ENCODE results near the gene MKS1. TPM values are rescaled to one million over a fixed set of nuclear protein-coding genes. Genes with fewer than 3 reads are reported as not detected.

The MKS1 gene
- total RNA-seq, 1 experiment from 2014 or later, result 28.6 TPM

DNA sequence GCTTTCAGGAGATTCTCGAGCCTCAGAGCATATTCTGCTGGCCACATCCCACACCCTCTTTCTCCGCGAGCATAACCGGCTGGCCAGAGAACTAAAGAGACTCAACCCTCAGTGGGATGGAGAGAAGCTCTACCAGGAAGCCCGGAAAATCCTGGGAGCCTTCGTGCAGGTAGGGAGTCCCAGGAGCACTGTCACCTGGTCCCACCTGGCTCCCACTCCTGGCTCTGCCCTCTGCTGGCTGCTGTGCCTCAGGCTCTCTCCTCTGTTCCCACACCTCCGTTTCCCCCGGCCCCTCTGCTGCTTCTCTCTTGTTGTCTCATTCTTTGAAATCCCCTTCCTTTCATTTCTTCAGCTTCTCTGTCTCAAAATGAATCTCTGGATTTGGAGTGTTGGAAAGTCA lies 35.7 kb upstream of the MKS1 start:
- no peaks in the 10 kb centered on the region for H3K36me3 ChIP-seq (ENCODE audit: control insufficient read depth, insufficient read depth, low read length)
- BruUV-seq (replicated peaks), result no TSS peak
- no peaks in the 10 kb centered on the region for H3K9me3 ChIP-seq
- Mint-ChIP-seq H3K4me1 (ENCODE audit: low read depth, unreplicated experiment) (no peaks in the 10 kb centered on the region), H3K27me3 (ENCODE audit: insufficient read depth, unreplicated experiment) (peaks cover 17% of the 10 kb centered on the region), H3K27ac (ENCODE audit: unreplicated experiment) (no peak overlapping the region), H3K4me3 (ENCODE audit: unreplicated experiment) (no peak overlapping the region), H3K9me3 (ENCODE audit: unreplicated experiment) (no peaks in the 10 kb centered on the region), H3K36me3 (ENCODE audit: insufficient read depth, unreplicated experiment) (no peaks in the 10 kb centered on the region)
- peak in 1 of 2 experiments; percentile 51 for DNase-seq
- peak; percentile 51 to 73 for TF ChIP-seq CTCF (IDR thresholded peaks at IDR 0.05; ENCODE audit: insufficient read depth in 1 of 2, low read depth in 1 of 2, low read length in 1 of 2, severe bottlenecking in 1 of 2, unreplicated experiment in 1 of 2)
- CTCF ChIA-PET, result interaction anchor here (0.6 kb wide), 1 partner anchor 132 kb away, joined by 3 read pairs; no protein-coding TSS in a partner anchor
- H3K4me3 ChIP-seq (ENCODE audit: low read depth, low read length), result no peak overlapping the region
- POLR2A ChIA-PET, result no interaction called here
- H3K27me3 ChIP-seq (replicated peaks; ENCODE audit: control insufficient read depth, insufficient read depth, low read length), result no peaks in the 10 kb centered on the region
- intact Hi-C loops (cut with micrococcal nuclease; ENCODE audit: unreplicated experiment), result loop anchor here (1.0 kb wide), 1 partner anchor 133 kb away; no protein-coding TSS in a partner anchor
- no peaks in the 10 kb centered on the region; the same call in 1 of the 2 replicates for H3K4me1 ChIP-seq

GRCh38 chr17:58253082-58253481 lies 34.0 kb upstream of the MKS1 start:
- H3K36me3 Mint-ChIP-seq (ENCODE audit: insufficient read depth, unreplicated experiment), result no peaks in the 10 kb centered on the region
- BruUV-seq (replicated peaks), result no TSS peak
- DNase-seq, result no peak
- Histone ChIP-seq H3K9me3 (no peaks in the 10 kb centered on the region), H3K27me3 (replicated peaks; ENCODE audit: control insufficient read depth, insufficient read depth, low read length) (no peaks in the 10 kb centered on the region), H3K36me3 (ENCODE audit: control insufficient read depth, insufficient read depth, low read length) (no peaks in the 10 kb centered on the region), H3K4me1 (peaks cover 3% of the 10 kb centered on the region), H3K4me3 (ENCODE audit: low read depth, low read length) (no peak overlapping the region)
- intact Hi-C loops (cut with micrococcal nuclease; ENCODE audit: unreplicated experiment), result no loop called here
- peaks cover 9% of the 10 kb centered on the region for H3K27me3 Mint-ChIP-seq (ENCODE audit: insufficient read depth, unreplicated experiment)
- no peaks in the 10 kb centered on the region for H3K9me3 Mint-ChIP-seq (ENCODE audit: unreplicated experiment)
- ChIA-PET POLR2A (no interaction called here), CTCF (interaction anchor here (0.6 kb wide), 1 partner anchor 197 kb away, joined by 3 read pairs; no protein-coding TSS in a partner anchor)
- H3K4me3 Mint-ChIP-seq (ENCODE audit: unreplicated experiment), result no peak overlapping the region
- no peak overlapping the region for H3K27ac Mint-ChIP-seq (ENCODE audit: unreplicated experiment)
- no peaks in the 10 kb centered on the region for H3K4me1 Mint-ChIP-seq (ENCODE audit: low read depth, unreplicated experiment)
- TF ChIP-seq CTCF (IDR thresholded peaks at IDR 0.05; ENCODE audit: insufficient read depth in 1 of 2, low read depth in 1 of 2, low read length in 1 of 2, severe bottlenecking in 1 of 2, unreplicated experiment in 1 of 2), result no peak

DNA sequence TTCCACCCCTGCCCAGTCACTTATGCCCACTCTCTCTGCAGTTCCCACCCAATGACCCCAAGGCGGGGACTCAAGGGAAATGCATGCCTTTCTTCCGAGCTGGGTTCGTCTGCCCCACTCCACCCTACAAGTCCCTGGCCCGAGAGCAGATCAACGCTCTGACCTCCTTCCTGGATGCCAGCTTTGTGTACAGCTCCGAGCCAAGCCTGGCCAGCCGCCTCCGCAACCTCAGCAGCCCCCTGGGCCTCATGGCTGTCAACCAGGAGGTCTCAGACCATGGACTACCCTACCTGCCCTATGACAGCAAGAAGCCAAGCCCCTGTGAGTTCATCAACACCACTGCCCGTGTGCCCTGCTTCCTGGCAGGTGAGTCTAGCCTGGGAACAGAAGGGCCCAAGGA lies 33.1 kb upstream of the MKS1 start:
- no peak for DNase-seq
- ChIA-PET CTCF (no interaction called here), POLR2A (no interaction called here)
- intact Hi-C loops (cut with micrococcal nuclease; ENCODE audit: unreplicated experiment), result no loop called here
- Histone ChIP-seq H3K9me3 (no peaks in the 10 kb centered on the region), H3K4me1 (peaks cover 3% of the 10 kb centered on the region), H3K36me3 (ENCODE audit: control insufficient read depth, insufficient read depth, low read length) (no peaks in the 10 kb centered on the region), H3K27me3 (replicated peaks; ENCODE audit: control insufficient read depth, insufficient read depth, low read length) (no peaks in the 10 kb centered on the region), H3K4me3 (ENCODE audit: low read depth, low read length) (no peak overlapping the region)
- no peaks in the 10 kb centered on the region for H3K9me3 Mint-ChIP-seq (ENCODE audit: unreplicated experiment)
- no peak overlapping the region for H3K27ac Mint-ChIP-seq (ENCODE audit: unreplicated experiment)
- BruUV-seq (replicated peaks), result no TSS peak
- no peaks in the 10 kb centered on the region for H3K36me3 Mint-ChIP-seq (ENCODE audit: insufficient read depth, unreplicated experiment)
- H3K4me1 Mint-ChIP-seq (ENCODE audit: low read depth, unreplicated experiment), result no peaks in the 10 kb centered on the region
- peaks cover 7% of the 10 kb centered on the region for H3K27me3 Mint-ChIP-seq (ENCODE audit: insufficient read depth, unreplicated experiment)
- no peak for TF ChIP-seq CTCF (IDR thresholded peaks at IDR 0.05; ENCODE audit: insufficient read depth in 1 of 2, low read depth in 1 of 2, low read length in 1 of 2, severe bottlenecking in 1 of 2, unreplicated experiment in 1 of 2)
- H3K4me3 Mint-ChIP-seq (ENCODE audit: unreplicated experiment), result no peak overlapping the region
